CD4-positive, alpha-beta T cell treated with Interleukin-17A for 1 hour (primary cell): ENCODE results near the gene MFSD11.
"Not testable (repeated sequence)": the region's sequence is repeated elsewhere in the genome, so short reads cannot be mapped to it uniquely, and the experiment has no call there.

Experiments
- DNase-seq: peaks from one replicate; pipeline ENCODE4 v3.0.0-alpha.2; 2020

MFSD11 gene

DNA sequence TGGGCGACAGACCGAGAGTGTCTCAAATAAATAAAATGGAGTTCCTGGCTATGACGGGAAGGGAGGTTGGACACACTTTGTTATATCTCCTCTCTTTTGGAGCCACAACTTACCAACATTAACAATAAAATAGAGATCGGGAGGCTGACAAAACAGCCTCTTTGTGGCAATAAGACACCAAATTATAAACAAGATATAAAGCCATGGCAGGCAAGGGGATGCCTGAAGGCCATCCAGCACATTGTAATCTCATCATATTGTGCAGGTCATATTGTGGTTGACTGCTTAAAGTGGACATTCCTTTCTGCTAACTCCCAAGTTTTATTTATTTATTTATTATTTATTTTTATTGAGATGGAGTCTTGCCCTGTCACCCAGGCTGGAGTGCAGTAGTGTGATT lies 70.4 kb downstream of the MFSD11 start:
- no peak for DNase-seq

DNA sequence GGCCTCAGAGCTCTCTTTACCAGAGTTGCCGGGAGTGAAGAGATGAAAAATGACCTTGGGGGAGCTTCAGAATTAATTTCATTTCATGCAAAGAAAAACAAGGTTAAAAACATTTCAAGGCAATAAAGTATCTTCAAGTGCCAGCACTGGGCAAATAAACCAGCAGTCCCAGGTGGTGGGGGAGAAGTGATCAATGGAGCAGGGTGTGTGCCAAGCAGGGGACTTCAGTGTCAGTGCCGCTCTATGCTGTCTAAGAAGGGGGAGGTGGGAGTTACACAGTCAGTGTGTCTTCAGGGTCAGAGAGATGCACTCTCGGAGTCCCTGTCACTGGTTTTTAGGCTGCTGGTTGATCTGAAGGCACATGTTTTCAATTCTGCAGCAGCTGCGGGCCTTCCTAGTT lies 73.0 kb downstream of the MFSD11 start:
- DNase-seq: no peak

DNA sequence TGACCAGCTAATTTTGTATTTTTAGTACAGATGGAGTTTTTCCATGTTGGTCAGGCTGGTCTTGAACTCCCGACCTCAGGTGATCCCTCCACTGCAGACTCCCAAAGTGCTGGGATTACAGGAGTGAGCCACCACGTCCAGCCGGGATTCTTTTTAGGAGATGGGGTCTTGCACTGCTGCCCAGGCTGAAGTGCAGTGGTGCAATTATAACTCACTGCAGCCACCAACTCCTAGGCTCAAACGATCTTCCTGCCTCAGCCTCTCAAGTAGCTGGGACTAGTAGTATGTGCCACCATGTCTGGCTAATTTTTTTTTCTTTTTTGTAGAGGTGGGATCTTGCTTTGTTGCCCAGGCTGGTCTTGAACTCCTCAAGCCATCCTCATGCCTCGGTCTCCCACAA lies 73.9 kb downstream of the MFSD11 start:
- no peak for DNase-seq

DNA sequence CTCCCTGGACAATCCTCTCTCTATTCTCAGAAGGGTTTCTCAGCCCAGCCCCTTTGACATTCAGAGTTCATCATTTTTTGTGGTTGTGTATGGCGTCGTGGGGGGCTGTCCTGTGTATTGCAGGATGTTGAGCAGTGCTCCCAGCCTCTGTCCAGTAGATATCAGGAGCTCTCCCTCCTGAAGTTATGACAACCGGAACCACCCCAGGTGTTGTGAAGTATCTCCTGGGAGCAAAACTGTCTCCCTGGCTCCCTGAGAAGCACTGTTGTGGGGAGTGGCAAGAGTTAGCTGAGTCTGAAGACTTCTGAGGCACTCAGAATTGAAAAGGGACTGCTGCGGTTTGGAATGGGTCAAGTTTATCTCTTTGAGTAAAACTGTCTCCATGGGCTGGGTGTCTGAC lies 74.3 kb downstream of the MFSD11 start:
- DNase-seq: no peak

DNA sequence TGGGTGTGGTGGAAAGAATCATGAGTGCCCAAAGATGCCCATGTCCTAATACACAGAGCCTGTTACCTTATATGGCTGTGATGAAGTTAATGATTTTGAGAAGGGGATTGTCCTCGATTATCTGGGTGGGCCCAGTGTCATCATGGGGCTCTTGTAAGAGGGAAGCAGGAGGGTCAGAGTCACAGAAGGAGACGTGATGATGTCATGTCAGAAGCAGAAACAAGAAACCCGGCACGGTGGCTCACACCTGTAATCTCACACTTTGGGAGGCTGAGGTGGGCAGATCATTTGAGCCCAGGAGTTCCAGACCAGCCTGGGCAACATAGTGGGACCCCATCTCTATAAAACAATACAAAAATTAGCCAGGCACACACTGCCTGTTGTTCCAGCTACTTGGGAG lies 75.0 kb downstream of the MFSD11 start:
- no peak for DNase-seq

DNA sequence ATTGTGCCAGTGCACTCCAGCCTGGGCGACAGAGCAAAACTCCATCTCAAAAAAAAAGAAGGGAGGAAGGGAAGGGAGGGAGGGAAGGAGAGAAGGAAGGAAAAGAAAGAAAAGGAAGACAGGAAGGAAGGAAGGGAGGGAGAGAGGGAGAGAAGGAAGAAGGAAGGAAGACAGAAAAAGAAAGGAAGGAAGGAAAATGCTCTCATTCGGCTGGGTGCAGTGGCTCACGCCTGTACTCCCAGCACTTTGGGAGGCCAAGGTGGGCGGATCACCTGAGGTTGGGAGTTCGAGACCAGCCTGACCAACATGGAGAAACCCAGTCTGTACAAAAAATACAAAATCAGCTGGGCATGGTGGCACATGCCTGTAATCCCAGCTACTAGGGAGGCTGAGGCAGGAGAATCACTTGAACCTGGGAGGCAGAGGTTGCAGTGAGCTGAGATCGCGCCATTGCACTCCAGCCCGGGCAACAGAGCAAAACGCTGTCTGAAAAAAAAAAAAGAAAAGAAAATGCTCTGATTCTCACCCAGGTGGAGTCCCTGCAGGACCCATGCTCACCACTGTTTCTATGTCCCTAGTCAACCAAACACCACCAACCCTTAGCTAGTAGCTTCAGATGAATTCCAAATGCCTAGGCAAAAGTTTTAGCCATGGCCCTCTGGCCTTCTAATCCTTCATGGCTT lies 78.1 kb downstream of the MFSD11 start:
- DNase-seq: not testable (repeated sequence)

DNA sequence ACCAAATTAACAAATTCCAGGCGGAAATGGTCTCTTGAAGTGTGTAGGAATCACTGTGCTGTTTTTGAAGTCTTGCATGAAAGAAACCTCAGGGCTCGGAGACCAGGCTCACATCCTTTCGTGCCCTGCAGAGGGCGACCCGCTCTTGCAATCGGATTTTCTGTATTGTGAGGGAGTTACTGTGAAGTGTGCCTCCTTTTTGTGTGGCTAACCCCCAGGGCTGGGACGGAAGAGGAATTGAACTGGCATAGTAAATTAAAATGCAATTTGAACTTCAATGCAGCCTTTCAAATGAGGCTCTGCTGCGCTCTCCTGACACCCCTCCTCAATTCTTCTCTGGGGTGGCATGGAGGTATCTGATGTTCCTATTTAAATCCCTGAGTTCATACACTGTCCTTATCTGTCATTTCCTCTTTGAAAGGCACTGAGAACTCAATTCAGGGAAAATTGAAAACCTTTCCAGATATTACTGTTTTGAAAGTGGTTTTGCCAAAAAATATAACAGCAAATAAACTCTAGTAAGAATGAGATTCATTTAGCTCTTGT lies 78.7 kb downstream of the MFSD11 start:
- DNase-seq: peak; percentile 65

DNA sequence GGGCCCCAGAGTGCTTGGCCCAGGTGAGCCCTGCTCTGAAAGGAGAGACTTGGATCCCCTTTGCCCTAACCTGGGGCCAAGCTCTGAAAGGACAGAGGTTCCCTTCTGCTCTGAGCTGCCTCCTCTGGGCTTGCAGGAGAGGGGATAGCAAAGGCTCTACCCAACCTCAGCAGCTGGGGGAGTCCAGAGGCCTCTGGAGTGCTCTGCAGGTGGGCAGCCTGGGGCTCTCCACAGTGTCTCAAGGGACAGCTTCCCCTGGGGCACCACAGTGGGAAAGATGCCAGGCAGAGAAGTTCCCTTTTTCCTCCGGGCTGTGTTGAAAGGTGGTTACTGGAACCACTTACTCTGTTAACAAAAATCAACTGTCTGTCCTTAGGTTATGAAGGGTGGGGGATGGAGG lies 82.1 kb downstream of the MFSD11 start:
- DNase-seq: no peak

DNA sequence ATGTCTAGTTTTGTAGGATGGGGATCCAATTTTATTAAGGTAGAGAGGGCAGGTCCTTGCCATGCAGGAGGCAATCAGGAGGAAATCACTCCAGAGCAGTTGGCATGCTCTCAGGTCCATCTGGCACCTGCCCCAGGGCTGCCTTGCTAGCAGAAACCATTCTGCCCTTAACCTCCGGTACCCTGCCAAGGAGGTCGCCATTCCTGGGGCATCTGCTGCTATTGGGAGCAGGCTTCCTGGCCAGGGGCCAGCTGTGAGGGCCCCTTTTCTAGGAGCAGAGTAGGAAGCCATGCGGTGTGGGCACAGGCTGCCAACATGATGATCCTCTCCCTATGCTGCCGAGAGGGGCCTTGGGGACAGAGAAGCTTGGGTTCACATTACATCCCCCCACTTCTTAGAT lies 82.6 kb downstream of the MFSD11 start:
- no peak for DNase-seq

DNA sequence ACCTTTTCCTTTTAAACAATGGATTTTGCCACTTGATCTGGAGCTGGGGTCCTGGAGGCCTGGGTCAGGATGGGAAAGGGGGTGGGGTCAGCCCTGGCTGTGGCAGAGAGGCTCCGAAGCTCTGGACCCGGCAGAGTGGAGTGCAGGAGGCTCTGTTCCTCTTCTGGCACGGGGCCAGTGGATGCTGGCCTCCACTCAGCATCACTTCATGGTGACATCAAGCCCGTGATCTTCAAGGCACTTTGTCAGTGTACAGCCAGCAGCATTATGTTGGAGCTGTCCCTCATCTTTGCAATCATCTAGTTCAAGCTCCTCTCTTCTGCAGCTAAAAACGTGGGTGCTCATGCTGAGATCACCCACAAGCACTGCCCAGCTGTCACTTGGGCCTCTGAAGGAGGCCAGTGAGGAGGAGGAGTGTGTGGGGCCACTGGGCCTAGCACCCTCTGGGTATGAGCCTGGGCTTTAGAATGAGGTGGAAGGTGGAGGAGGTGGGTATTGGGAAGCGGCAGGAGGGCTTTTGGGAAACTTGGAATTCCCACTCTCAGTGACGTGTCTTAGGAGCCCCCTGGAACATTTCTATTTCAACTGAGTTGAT lies 84.4 kb downstream of the MFSD11 start:
- no peak for DNase-seq

DNA sequence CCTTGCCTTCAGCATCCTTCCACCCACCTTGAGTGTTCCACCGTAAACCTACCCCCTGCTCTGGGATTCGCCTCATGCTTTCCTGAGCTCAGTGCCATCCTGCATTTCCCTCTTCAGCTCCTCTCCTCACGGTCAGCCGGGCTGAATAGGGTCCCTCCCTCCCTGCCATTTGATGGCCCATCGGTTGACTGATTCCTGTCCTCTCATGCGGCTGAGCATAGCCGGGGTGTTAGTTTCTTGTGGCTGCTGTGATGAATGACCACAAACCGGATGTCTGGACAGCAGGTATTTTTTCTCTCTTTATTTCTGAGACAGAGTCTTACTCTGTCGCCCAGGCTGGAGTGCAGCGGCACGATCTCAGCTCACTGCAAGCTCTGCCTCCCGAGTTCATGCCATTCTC lies 86.2 kb downstream of the MFSD11 start:
- DNase-seq: no peak

DNA sequence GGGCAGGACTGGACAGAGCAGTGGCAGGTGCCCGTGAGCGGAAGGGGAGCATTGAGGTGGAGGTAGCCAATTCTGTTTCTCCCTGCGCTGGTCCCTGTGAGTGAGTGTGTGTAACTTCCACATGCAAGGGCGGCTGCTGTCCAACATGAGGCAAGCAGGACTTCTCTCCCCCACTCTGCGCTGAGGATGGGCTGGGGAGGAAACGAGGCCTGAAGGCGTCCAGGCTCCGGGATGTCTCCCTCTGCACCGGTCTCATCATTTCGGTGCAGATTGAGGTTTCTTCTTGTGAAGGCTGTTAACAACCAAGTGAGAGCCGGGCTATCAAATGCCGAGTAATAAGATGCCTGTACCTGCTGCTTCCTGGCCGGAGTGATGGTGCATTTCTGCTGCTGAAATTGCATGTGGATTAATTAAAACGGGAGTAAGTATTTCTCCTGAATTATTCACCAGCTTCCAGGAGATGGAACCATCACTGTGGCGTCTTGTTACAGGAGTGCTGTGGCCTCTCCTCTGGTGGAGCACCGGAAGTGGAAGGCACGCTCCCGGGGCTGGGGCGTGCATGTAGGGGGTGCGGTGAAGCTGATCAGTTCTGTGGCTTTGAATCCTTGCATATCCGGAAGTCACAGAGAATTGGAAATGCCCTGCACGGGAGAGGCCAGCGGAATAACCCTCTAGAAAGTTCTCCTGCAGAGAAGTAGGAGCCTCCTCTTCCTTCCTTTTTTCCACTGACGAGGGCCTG lies 88.6 kb downstream of the MFSD11 start:
- no peak for DNase-seq

DNA sequence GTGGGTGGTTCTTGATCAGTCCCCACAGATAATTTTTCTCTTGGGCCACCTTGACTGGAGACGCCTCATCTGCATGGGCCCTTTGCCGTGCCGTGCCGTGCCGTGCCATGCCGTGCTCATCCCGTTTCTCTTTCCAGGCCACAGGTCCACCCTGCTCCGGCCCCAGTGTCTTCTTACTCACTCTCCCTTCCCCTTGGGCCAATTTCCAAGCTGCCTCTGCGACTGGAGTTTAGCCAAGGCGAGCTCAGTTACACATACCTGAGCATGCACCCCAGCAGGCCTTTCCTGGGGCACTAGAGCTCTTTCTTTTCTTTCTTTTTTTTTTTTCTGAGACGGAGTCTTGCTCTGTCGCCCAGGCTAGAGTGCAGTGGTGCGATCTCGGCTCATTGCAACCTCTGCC lies 89.8 kb downstream of the MFSD11 start:
- DNase-seq: no peak
